IMR-90 (cell line): ENCODE data around the gene DPH6. TPM values are rescaled to one million over a fixed set of nuclear protein-coding genes. Genes with fewer than 3 reads are reported as not detected.

Experiments
- ATAC-seq: fragments of 200-7000 bp; cut with Tn5 transposase; 2 replicates; pipeline ENCODE4 v1.9.1; 2020; ENCODE audit warnings: low read depth, mild to moderate bottlenecking, moderate library complexity
- BruUV-seq: library from RNA; stranded (reverse); fragments of 400-500 nt; replicated peaks from 2 replicates; lab custom pipeline; 2021; lab: Mats Ljungman, UMichigan
- CTCF ChIA-PET: fragments of 300-600 bp; formaldehyde crosslinking; extraction: SDS; loops from one replicate; lab custom pipeline; 2021; ENCODE audit warnings: antibody characterized with exemption; lab: Yijun Ruan, JAX
- POLR2A ChIA-PET: fragments of 300-600 bp; sonication (Branson Sonifier 250); formaldehyde crosslinking; loops from one replicate; lab custom pipeline; 2022; ENCODE audit warnings: antibody characterized with exemption; ENCODE audit not compliant: unreplicated experiment; lab: Charles Lee
- DNase-seq: peaks from one replicate; pipeline ENCODE4 v3.0.0; 2013
- H2AFZ ChIP-seq: replicated peaks from 2 replicates; pipeline ENCODE3; 2013; ENCODE audit warnings: low read length, mild to moderate bottlenecking; ENCODE audit not compliant: poor library complexity
- H2AK5ac ChIP-seq: 2 replicates; pipeline ENCODE4 v1.6.1; 2013; ENCODE audit warnings: low read depth, low read length, inconsistent platforms
- H2AK9ac ChIP-seq: replicated peaks from 2 replicates; pipeline ENCODE3; 2013; ENCODE audit warnings: mild to moderate bottlenecking, low read depth, low read length, moderate library complexity; ENCODE audit not compliant: poor library complexity
- H2BK120ac ChIP-seq: 2 replicates; pipeline ENCODE4 v1.6.1; 2013; ENCODE audit warnings: low read depth, low read length, inconsistent platforms
- H2BK15ac ChIP-seq: 3 replicates; pipeline ENCODE4 v1.6.1; 2013; ENCODE audit warnings: low read depth, low read length, inconsistent platforms
- H2BK20ac ChIP-seq: 2 replicates; pipeline ENCODE4 v1.6.1; 2013; ENCODE audit warnings: low read depth, mild to moderate bottlenecking, inconsistent platforms, low read length, moderate library complexity
- H2BK5ac ChIP-seq: 2 replicates; pipeline ENCODE4 v1.6.1; 2013; ENCODE audit warnings: mild to moderate bottlenecking, low read depth, low read length, inconsistent platforms; ENCODE audit not compliant: poor library complexity, severe bottlenecking
- H3K14ac ChIP-seq: replicated peaks from 2 replicates; pipeline ENCODE4 v1.6.1; 2013; ENCODE audit warnings: low read depth, low read length, inconsistent platforms
- H3K18ac ChIP-seq: 2 replicates; pipeline ENCODE4 v1.6.1; 2013; ENCODE audit warnings: low read depth, low read length, control low read depth
- H3K23ac ChIP-seq: 2 replicates; pipeline ENCODE4 v1.6.1; 2013; ENCODE audit warnings: low read depth, low read length, inconsistent platforms
- H3K27ac ChIP-seq: 2 replicates; pipeline ENCODE4 v1.5.1; 2013; ENCODE audit warnings: mild to moderate bottlenecking, control low read depth, low read length; ENCODE audit not compliant: insufficient read depth
- H3K27me3 ChIP-seq: 2 replicates; pipeline ENCODE4 v1.6.1; 2013; ENCODE audit warnings: low read length; ENCODE audit not compliant: control insufficient read depth, insufficient read depth
- H3K36me3 ChIP-seq: 2 replicates; pipeline ENCODE4 v1.6.1; 2013; ENCODE audit warnings: low read length, mixed read lengths; ENCODE audit not compliant: control insufficient read depth, insufficient read depth
- H3K4ac ChIP-seq: 2 replicates; pipeline ENCODE4 v1.6.1; 2013; ENCODE audit warnings: low read depth, low read length, inconsistent platforms
- H3K4me1 ChIP-seq: 2 replicates; pipeline ENCODE4 v1.6.1; 2013; ENCODE audit warnings: low read length, mixed read lengths; ENCODE audit not compliant: control insufficient read depth, insufficient read depth
- H3K4me2 ChIP-seq: 2 replicates; pipeline ENCODE4 v1.6.1; 2013; ENCODE audit warnings: low read depth, mild to moderate bottlenecking, control low read depth, low read length, moderate library complexity
- H3K4me3 ChIP-seq: 2 replicates; pipeline ENCODE4 v1.5.1; 2013; ENCODE audit warnings: low read depth, mild to moderate bottlenecking, control low read depth, low read length, moderate library complexity; ENCODE audit not compliant: insufficient read depth
- H3K56ac ChIP-seq: 2 replicates; pipeline ENCODE4 v1.6.1; 2013; ENCODE audit warnings: low read length, inconsistent platforms; ENCODE audit not compliant: insufficient read depth; ENCODE audit errors: extremely low read depth
- H3K79me1 ChIP-seq, 2 experiments: 2 replicates each; pipeline ENCODE4 v1.6.1; 2013; ENCODE audit warnings: low read length in 2 of 2, inconsistent platforms in 1 of 2, low read depth in 1 of 2
- H3K9ac ChIP-seq: 2 replicates; pipeline ENCODE4 v1.6.1; 2013; ENCODE audit warnings: low read depth, low read length, control low read depth
- H3K9me1 ChIP-seq: 2 replicates; pipeline ENCODE4 v1.6.1; 2013; ENCODE audit warnings: low read length, inconsistent platforms; ENCODE audit not compliant: insufficient read depth
- H3K9me3 ChIP-seq: 2 replicates; pipeline ENCODE4 v1.6.1; 2013; ENCODE audit warnings: low read length; ENCODE audit not compliant: control insufficient read depth, insufficient read depth
- H4K20me1 ChIP-seq: 2 replicates; pipeline ENCODE4 v1.6.1; 2013; ENCODE audit warnings: low read length, inconsistent platforms; ENCODE audit not compliant: insufficient read depth
- H4K5ac ChIP-seq: 2 replicates; pipeline ENCODE4 v1.6.1; 2013; ENCODE audit warnings: mild to moderate bottlenecking, low read depth, low read length, control low read depth
- H4K8ac ChIP-seq, 2 experiments: 2 replicates each; pipeline ENCODE4 v1.6.1; 2013; ENCODE audit warnings: low read depth in 2 of 2, low read length in 2 of 2, control low read depth in 1 of 2, inconsistent platforms in 1 of 2
- H4K91ac ChIP-seq: 2 replicates; pipeline ENCODE4 v1.6.1; 2013; ENCODE audit warnings: low read depth, low read length, inconsistent platforms; ENCODE audit not compliant: insufficient read depth
- BHLHE40 ChIP-seq: fragments of 150-350 bp; IDR thresholded peaks from 2 replicates; pipeline ENCODE4 v1.6.1; 2016; ENCODE audit warnings: mild to moderate bottlenecking, low read depth, low read length
- CEBPB ChIP-seq: IDR thresholded peaks from 2 replicates; pipeline ENCODE4 v1.6.1; 2012; ENCODE audit warnings: low read depth, low read length, improper control_type of control experiment
- CHD1 ChIP-seq: IDR thresholded peaks from 2 replicates; pipeline ENCODE4 v1.6.1; 2012; ENCODE audit warnings: low read depth, low read length, improper control_type of control experiment
- MAFK ChIP-seq: IDR thresholded peaks from 2 replicates; pipeline ENCODE4 v1.6.1; 2012; ENCODE audit warnings: low read depth, low read length, improper control_type of control experiment
- MAZ ChIP-seq: IDR thresholded peaks from 2 replicates; pipeline ENCODE4 v1.6.1; 2012; ENCODE audit warnings: low read depth, mild to moderate bottlenecking, low read length, improper control_type of control experiment, moderate library complexity, borderline replicate concordance
- MXI1 ChIP-seq: IDR thresholded peaks from 2 replicates; pipeline ENCODE4 v1.6.1; 2012; ENCODE audit warnings: low read depth, mild to moderate bottlenecking, low read length, moderate library complexity, borderline replicate concordance
- NFE2L2 ChIP-seq: fragments of 150-350 bp; IDR thresholded peaks from 2 replicates; pipeline ENCODE4 v1.6.1; 2016; ENCODE audit warnings: low read depth, mild to moderate bottlenecking, low read length
- POLR2A ChIP-seq: IDR thresholded peaks from 2 replicates; pipeline ENCODE4 v1.6.1; 2012; ENCODE audit warnings: mild to moderate bottlenecking, low read depth, low read length
- RAD21 ChIP-seq: IDR thresholded peaks from 2 replicates; pipeline ENCODE4 v1.6.1; 2012; ENCODE audit warnings: low read length, improper control_type of control experiment
- RFX5 ChIP-seq: IDR thresholded peaks from 2 replicates; pipeline ENCODE4 v1.8.0; 2012; ENCODE audit warnings: low read depth, mild to moderate bottlenecking, low read length, moderate library complexity
- SMC3 ChIP-seq: fragments of 150-350 bp; IDR thresholded peaks from 2 replicates; pipeline ENCODE4 v1.6.1; 2016; ENCODE audit warnings: low read depth, mild to moderate bottlenecking, antibody characterized with exemption, low read length, moderate library complexity
- WGBS, 2 experiments: methylation state at CpG; one replicate each; pipeline versions ENCODE4 v1.1.5 to v1.1.7; 2013; ENCODE audit warnings: missing lambda C conversion rate in 2 of 2; ENCODE audit not compliant: insufficient read length in 1 of 2; ENCODE audit errors: extremely low coverage in 2 of 2; 5-methylcytosine and 5-hydroxymethylcytosine counted together
- dilution Hi-C: fragments of 300-500 bp; cut with HindIII; formaldehyde crosslinking; loops from one replicate; pipeline ENCODE4 v1.14.3; 2018; ENCODE audit warnings: low sequenced_read_pairs; ENCODE audit not compliant: unreplicated experiment
- in situ Hi-C: fragments of 300-500 bp; cut with MboI; formaldehyde crosslinking; loops from 3 replicates; pipeline ENCODE4 v1.14.3; 2019; ENCODE audit warnings: low sequenced_read_pairs, inconsistent platforms, mixed read lengths
- intact Hi-C: fragments of 100-400 bp; cut with micrococcal nuclease; formaldehyde crosslinking; loops from 2 replicates; pipeline ENCODE4 v1.10.0; 2022
- polyA plus RNA-seq, 3 experiments: library from polyadenylated mRNA; depleted of rRNA; stranded (reverse); fragments of >200 nt; gene quantifications; 2 replicates each; pipeline ENCODE4 v1.2.3, GENCODE V29; 2012; ENCODE audit warnings: low replicate concordance in 1 of 3
- total RNA-seq: library from RNA; depleted of rRNA; stranded (reverse); fragments of >200 nt; gene quantifications from 2 replicates; pipeline ENCODE4 v1.2.3, GENCODE V29; 2012

DPH6 gene
- total and polyA plus RNA-seq, 2 of the 4 experiments (the other 2 are of a cell fraction) = 6.1 to 8.1 TPM

DNA sequence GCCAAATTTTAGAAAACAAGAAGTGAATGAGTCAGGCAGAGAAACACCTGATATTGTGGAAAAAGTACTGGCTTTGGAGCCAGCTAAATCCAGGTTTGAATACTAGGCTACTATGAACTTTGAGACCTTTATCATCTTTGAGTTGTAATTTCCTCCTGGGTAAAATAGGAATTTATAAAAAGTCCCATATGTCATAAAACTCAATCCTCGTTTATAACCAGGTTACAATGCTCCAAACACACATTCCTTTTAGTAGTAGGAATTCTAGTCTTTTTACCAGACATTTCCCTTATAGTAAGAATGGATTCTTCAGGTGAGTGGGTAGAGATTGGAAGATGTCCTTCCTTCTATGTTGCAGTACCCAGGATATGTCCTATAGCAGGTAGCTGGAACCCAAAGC is 16.7 kb upstream of the DPH6 start:
- ATAC-seq = no peak
- BruUV-seq = no TSS peak
- no peaks in the 10 kb centered on the region for H3K9me3 ChIP-seq
- dilution Hi-C loops (no loop called here), in situ Hi-C loops (no loop called here), intact Hi-C loops (no loop called here)
- no peak overlapping the region for H2BK5ac ChIP-seq
- H4K91ac ChIP-seq = no peak overlapping the region
- no peak overlapping the region for H3K4ac ChIP-seq
- POLR2A ChIA-PET = no interaction called here
- H4K8ac ChIP-seq = no peak overlapping the region
- no peak overlapping the region for H2BK120ac ChIP-seq
- WGBS, 2 experiments = no CpG with 5 or more reads among the region's 1 CpG
- 0 out of 2 replicates have a peak, but pooled peaks cover 3% of the 10 kb centered on the region for H3K9me1 ChIP-seq
- no peak overlapping the region for H3K56ac ChIP-seq
- H3K79me1 ChIP-seq = 0 out of 4 replicates have a peak, but pooled peaks cover 0 to 3% of the 10 kb centered on the region in 2 experiments
- H4K20me1 ChIP-seq = no peaks in the 10 kb centered on the region
- H3K27me3 ChIP-seq = no peaks in the 10 kb centered on the region
- H3K4me1 ChIP-seq = peaks cover 3% of the 10 kb centered on the region
- H2BK15ac ChIP-seq = no peak overlapping the region
- no peak overlapping the region for H2AFZ ChIP-seq
- no peak overlapping the region for H3K23ac ChIP-seq
- no peak overlapping the region for H2BK20ac ChIP-seq
- H3K14ac ChIP-seq = no peak overlapping the region
- no peak overlapping the region for H4K5ac ChIP-seq
- CTCF ChIA-PET = no interaction called here
- H2AK5ac ChIP-seq = no peak overlapping the region
- no peak overlapping the region for H2AK9ac ChIP-seq
- no peaks in the 10 kb centered on the region for H3K36me3 ChIP-seq
- no peak overlapping the region for H3K4me2 ChIP-seq
- H3K9ac ChIP-seq = no peak overlapping the region
- H3K27ac ChIP-seq = no peak overlapping the region
- TF ChIP-seq BHLHE40 = no peak
- no peak for TF ChIP-seq RFX5
- no peak for TF ChIP-seq POLR2A
- no peak for TF ChIP-seq MAZ
- no peak for TF ChIP-seq MAFK
- no peak for TF ChIP-seq CHD1
- TF ChIP-seq NFE2L2 = no peak
- no peak for TF ChIP-seq SMC3
- TF ChIP-seq CEBPB = no peak
- TF ChIP-seq RAD21 = no peak
- no peak for TF ChIP-seq MXI1
- H3K4me3 ChIP-seq = no peak overlapping the region
- H3K18ac ChIP-seq = no peak overlapping the region
- DNase-seq = no peak
